Lower lobe of right lung (tissue), 2 donors: ENCODE data around the gene PTPRN2. TPM values are rescaled to one million over a fixed set of nuclear protein-coding genes. Genes with fewer than 3 reads are reported as not detected.

Experiments
- ATAC-seq, 2 donors: fragments of 200-7000 bp; cut with Tn5 transposase; one replicate each; pipeline ENCODE4 v1.9.1; 2020 to 2022; ENCODE audit warnings: mild to moderate bottlenecking in 2 of 2, moderate library complexity in 2 of 2
- DNase-seq: peaks from one replicate; pipeline ENCODE4 v3.0.0-alpha.2; 2020
- H3K27ac ChIP-seq: fragments of 200-600 bp; one replicate; pipeline ENCODE4 v1.8.0; 2022
- H3K27me3 ChIP-seq: fragments of 200-600 bp; one replicate; pipeline ENCODE4 v1.8.0; 2022; ENCODE audit warnings: low read depth
- H3K36me3 ChIP-seq: fragments of 200-600 bp; one replicate; pipeline ENCODE4 v1.8.0; 2022; ENCODE audit warnings: mild to moderate bottlenecking
- H3K4me1 ChIP-seq: fragments of 200-600 bp; one replicate; pipeline ENCODE4 v1.8.0; 2022
- H3K4me3 ChIP-seq: fragments of 200-600 bp; one replicate; pipeline ENCODE4 v1.8.0; 2022; ENCODE audit warnings: mild to moderate bottlenecking
- H3K9me3 ChIP-seq: fragments of 200-600 bp; one replicate; pipeline ENCODE4 v1.8.0; 2022
- intact Hi-C: fragments of 100-400 bp; cut with DNase I; formaldehyde crosslinking; loops from one replicate; pipeline ENCODE4 v1.11.0; 2022
- total RNA-seq: library from RNA; stranded (reverse); fragmentation: NEBNext Ultra II Directional; extraction: Animal tissue kit (Norgen Biotek cat#: 25700); gene quantifications from one replicate; pipeline ENCODE4 v1.2.1, GENCODE V29; 2021
- TF ChIP-seq, protein P1 (sequence below): fragments of 200-600 bp; IDR thresholded peaks from one replicate; pipeline ENCODE4 v1.8.0; 2022; ENCODE audit warnings: antibody characterized with exemption, mild to moderate bottlenecking
- donor health status: DM: no; HTN: yes; CAD: no; lungs with severe emphysema.

PTPRN2 gene
- total RNA-seq, 1 donor from 2014 or later = 6.8 TPM

DNA sequence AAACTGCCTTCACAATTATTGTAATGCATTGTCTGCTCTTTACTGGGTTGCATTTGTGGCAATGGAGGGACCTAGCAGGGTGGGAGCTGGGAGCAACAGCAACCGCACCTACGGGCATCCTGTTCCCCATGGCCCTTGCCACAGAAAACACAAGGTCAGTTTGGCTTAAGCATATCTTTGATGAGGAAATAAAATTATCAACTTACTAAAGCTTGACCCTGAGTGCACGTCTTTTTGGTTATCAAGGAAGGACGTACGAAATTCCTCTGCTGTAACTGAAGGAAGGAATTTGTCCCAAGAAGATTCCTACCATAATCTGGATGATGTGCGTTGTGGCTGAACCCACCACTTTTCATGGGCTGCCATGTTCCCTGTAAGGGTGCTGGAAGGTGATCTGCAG is 19.9 kb upstream of the PTPRN2 start:
- Histone ChIP-seq H3K4me1 (no peaks in the 10 kb centered on the region), H3K9me3 (no peaks in the 10 kb centered on the region), H3K36me3 (no peaks in the 10 kb centered on the region), H3K4me3 (no peak overlapping the region), H3K27ac (no peak overlapping the region), H3K27me3 (no peaks in the 10 kb centered on the region)
- intact Hi-C loops = no loop called here
- ATAC-seq (no peak), DNase-seq (no peak)
- TF ChIP-seq, protein P1, sequence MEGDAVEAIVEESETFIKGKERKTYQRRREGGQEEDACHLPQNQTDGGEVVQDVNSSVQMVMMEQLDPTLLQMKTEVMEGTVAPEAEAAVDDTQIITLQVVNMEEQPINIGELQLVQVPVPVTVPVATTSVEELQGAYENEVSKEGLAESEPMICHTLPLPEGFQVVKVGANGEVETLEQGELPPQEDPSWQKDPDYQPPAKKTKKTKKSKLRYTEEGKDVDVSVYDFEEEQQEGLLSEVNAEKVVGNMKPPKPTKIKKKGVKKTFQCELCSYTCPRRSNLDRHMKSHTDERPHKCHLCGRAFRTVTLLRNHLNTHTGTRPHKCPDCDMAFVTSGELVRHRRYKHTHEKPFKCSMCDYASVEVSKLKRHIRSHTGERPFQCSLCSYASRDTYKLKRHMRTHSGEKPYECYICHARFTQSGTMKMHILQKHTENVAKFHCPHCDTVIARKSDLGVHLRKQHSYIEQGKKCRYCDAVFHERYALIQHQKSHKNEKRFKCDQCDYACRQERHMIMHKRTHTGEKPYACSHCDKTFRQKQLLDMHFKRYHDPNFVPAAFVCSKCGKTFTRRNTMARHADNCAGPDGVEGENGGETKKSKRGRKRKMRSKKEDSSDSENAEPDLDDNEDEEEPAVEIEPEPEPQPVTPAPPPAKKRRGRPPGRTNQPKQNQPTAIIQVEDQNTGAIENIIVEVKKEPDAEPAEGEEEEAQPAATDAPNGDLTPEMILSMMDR = no peak

DNA sequence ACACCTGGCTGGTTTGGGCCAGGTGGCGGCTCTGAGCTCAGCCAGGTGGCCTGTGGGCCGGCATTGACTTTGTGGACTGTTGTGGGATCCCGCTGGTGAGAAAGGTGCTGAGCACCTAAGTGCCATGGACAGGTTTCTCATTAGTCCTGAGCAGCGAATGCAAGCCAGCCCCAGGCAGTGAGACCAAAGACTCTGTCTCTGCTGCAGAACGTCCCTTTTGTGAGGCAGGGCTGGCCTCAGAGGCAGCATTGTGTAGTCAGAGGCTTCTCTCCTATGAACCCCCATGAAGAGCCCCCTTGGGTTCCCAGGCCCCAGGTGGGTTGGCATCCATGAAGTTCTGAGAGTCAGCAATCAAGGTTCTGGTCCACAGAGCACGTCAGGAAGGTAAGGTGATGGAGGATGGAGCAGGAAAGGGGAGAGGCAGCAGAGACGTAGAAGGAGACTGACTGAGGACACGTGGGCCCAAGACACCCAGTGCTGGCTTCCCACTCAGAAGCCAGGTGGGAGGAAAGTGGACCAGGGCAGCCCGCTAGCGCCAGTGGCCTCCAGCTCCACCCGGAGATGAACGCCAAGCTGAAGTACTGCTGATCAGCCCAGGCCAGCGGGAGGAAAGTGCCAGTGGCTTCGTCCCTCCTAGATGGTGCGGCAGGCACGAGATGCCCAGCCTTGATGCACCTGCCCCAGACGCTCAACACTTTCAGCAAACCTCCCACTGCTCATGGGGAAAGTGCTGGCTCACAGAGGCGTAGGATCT is 19.2 kb upstream of the PTPRN2 start:
- TF ChIP-seq, protein P1 = no peak
- intact Hi-C loops = no loop called here
- H3K27ac ChIP-seq = no peak overlapping the region
- no peak overlapping the region for H3K4me3 ChIP-seq
- H3K27me3 ChIP-seq = no peaks in the 10 kb centered on the region
- DNase-seq (no peak), ATAC-seq (no peak)
- no peaks in the 10 kb centered on the region for H3K4me1 ChIP-seq
- no peaks in the 10 kb centered on the region for H3K36me3 ChIP-seq
- H3K9me3 ChIP-seq = no peaks in the 10 kb centered on the region

DNA sequence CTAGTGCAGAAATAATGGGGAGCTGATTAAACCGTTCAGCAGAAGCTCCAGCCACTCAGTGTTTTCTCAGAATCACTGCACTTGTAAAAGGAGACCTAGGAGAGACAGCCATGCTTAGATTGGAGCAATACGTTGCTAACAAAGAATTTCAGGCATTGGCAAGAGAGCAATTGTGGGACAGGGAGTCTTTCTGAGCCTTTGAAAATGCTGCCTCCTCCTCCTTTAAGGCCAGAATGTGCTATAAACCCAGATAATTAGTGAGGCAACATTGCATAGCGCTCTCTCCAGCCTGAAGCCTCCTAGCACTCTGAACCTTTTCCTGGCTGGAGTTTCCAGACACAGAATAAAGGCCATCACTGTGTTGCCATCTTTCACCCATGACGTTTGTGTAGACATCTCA is 18.5 kb upstream of the PTPRN2 start:
- no peaks in the 10 kb centered on the region for H3K36me3 ChIP-seq
- H3K27me3 ChIP-seq = no peaks in the 10 kb centered on the region
- ATAC-seq (no peak), DNase-seq (no peak)
- H3K4me3 ChIP-seq = no peak overlapping the region
- H3K9me3 ChIP-seq = no peaks in the 10 kb centered on the region
- TF ChIP-seq, protein P1 = no peak
- no peak overlapping the region for H3K27ac ChIP-seq
- intact Hi-C loops = no loop called here
- H3K4me1 ChIP-seq = no peaks in the 10 kb centered on the region

DNA sequence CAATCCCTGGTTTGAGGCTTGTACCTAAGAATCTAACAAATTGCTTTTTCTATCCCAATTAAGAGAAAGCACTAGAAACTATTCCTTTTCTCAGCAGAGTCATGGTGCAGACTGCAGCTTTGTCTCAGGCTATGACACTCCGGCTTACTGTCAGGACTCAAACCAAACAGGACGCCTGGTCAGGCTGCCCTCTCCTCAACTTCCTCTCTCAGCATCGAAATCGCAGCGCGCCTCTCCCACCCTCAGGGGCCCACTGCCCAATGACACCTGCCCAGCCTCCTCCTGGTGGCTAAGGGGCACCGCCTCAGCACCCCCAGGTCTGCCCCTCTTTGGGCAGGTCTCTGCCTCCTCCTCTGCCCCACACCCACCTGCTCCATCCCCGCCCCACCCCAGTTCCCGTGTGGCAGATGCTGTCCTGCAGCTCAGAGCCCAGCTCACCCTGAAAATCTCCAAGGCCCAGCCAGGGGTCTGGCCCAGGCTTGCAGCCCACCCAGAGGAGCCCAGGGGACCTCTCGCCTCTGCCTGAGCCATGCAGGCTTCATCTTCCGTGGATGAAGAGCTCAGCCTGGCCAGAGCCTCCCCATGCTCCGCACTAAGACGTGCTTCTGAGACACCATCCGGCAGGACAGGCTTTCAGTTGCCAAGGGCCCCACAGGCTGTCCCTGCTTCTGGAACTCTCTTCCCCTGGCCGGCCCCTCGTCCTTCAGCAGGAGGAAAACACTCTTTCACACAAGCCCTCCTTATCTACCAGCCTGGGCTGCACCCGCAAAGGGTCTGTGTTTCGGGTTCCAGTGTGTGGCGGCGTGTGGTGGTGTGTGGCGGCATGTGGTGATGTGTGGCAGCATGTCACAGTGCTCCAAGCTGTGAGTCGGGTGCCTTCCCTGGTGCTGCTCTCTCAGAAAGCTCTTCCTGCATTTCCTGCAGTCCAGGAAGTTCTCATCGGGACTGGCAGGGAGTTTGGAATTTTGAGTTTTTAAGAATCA is 16.4 kb upstream of the PTPRN2 start:
- TF ChIP-seq, protein P1 = no peak
- Histone ChIP-seq H3K27ac (no peak overlapping the region), H3K36me3 (no peaks in the 10 kb centered on the region), H3K4me1 (no peaks in the 10 kb centered on the region), H3K27me3 (no peaks in the 10 kb centered on the region), H3K9me3 (no peaks in the 10 kb centered on the region), H3K4me3 (no peak overlapping the region)
- intact Hi-C loops = no loop called here
- ATAC-seq (no peak), DNase-seq (no peak)

DNA sequence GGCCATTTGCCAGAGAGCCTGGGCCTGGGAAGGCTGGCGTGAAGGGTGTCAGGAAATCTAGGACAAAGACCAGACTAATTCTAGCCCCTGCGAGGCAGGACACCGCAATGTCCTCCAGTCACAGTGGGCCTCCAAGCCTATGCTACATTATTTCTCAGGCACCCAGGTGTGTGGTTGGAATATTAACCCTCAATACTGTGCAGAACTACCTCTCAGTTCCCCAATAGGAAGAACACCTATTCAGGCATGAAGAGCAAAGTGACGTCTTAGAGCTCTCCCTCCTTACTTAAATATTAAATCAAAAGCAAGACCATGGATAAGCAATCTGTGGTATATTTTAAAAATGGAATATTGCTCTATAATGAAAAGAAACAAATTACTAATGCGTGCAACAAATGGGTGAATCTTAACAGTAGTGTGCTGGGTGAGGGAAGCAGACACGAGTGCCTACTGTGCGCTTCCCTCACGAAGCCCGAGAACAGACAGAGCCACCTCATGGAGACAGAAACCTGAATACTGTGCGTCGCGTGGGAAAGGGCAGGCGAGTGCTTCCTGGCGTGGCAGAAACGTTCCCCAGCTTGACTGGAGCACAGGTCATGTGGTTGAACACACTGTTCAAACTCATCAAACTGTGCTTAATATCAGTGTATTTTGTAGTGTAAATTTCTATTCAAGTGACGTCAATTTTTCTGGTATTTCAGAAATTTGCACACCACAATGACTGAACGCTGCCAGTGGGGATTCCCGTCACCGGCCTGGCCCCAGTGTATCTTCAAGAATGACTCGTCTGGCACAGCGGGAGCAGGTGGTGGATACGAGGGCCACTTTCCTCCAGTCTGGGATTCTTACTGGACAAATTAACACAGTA is 15.5 kb upstream of the PTPRN2 start:
- Histone ChIP-seq H3K9me3 (no peaks in the 10 kb centered on the region), H3K36me3 (no peaks in the 10 kb centered on the region), H3K27ac (no peak overlapping the region), H3K4me1 (no peaks in the 10 kb centered on the region), H3K4me3 (no peak overlapping the region), H3K27me3 (no peaks in the 10 kb centered on the region)
- TF ChIP-seq, protein P1 = no peak
- no peak for ATAC-seq
- no peak for DNase-seq
- intact Hi-C loops = no loop called here
